Panc1 (cell line): Measurements from ENCODE around the gene WNT5B. TPM values are rescaled to one million over a fixed set of nuclear protein-coding genes. Genes with fewer than 3 reads are reported as not detected.

Source experiments
- ATAC-seq: fragments of 200-7000 bp; cut with Tn5 transposase; 2 replicates; pipeline ENCODE4 v1.9.1; 2020; ENCODE audit warnings: mild to moderate bottlenecking, moderate library complexity
- BruUV-seq: library from RNA; stranded (reverse); fragments of 400-500 nt; replicated peaks from 2 replicates; lab custom pipeline; 2021; lab: Mats Ljungman, UMichigan
- CTCF ChIA-PET: fragments of 300-600 bp; sonication (Branson Sonifier 250); formaldehyde crosslinking; loops from one replicate; lab custom pipeline; 2022; ENCODE audit warnings: antibody characterized with exemption; lab: Charles Lee
- POLR2A ChIA-PET: fragments of 300-600 bp; sonication (Branson Sonifier 250); formaldehyde crosslinking; loops from one replicate; lab custom pipeline; 2022; ENCODE audit warnings: antibody characterized with exemption; lab: Charles Lee
- DNase-seq: peaks from one replicate; pipeline ENCODE4 v3.0.0-alpha.2; 2010; ENCODE audit warnings: low read depth, low spot score
- H3K27ac ChIP-seq: 2 replicates; pipeline ENCODE4 v1.5.1; 2011; ENCODE audit warnings: mild to moderate bottlenecking, low read length, inconsistent platforms
- H3K27me3 ChIP-seq: fragments of 200-500 bp; sonication (Bioruptor generic); 2 replicates; pipeline ENCODE4 v1.6.0; 2014; ENCODE audit warnings: low read length, inconsistent platforms; ENCODE audit not compliant: control insufficient read depth, insufficient read depth
- H3K36me3 ChIP-seq: fragments of 200-500 bp; sonication (Bioruptor generic); 2 replicates; pipeline ENCODE4 v1.5.1; 2014; ENCODE audit warnings: inconsistent platforms, mild to moderate bottlenecking, low read length, moderate library complexity; ENCODE audit not compliant: control insufficient read depth, insufficient read depth
- H3K4me1 ChIP-seq: 2 replicates; pipeline ENCODE4 v1.5.1; 2011; ENCODE audit warnings: inconsistent platforms, mild to moderate bottlenecking, low read length, moderate library complexity; ENCODE audit not compliant: control insufficient read depth, insufficient read depth
- H3K4me3 ChIP-seq, 2 experiments: 2 replicates each; pipeline ENCODE4 v1.5.1; 2011 to 2012; ENCODE audit warnings: low read depth in 2 of 2, low read length in 2 of 2, mild to moderate bottlenecking in 2 of 2, inconsistent platforms in 1 of 2, moderate library complexity in 1 of 2
- H3K9me3 ChIP-seq: fragments of 200-500 bp; sonication (Bioruptor generic); 2 replicates; pipeline ENCODE4 v1.5.1; 2014; ENCODE audit warnings: low read depth, mild to moderate bottlenecking, inconsistent platforms, low read length, moderate library complexity; ENCODE audit not compliant: control insufficient read depth, insufficient read depth
- POLR2AphosphoS5 ChIP-seq: IDR thresholded peaks from 2 replicates; pipeline ENCODE4 v1.6.1; 2012; ENCODE audit warnings: mild to moderate bottlenecking, low read depth, low read length, moderate library complexity
- SIN3A ChIP-seq: IDR thresholded peaks from 2 replicates; pipeline ENCODE4 v1.6.1; 2012; ENCODE audit warnings: low read depth, mild to moderate bottlenecking, low read length, moderate library complexity, borderline replicate concordance; ENCODE audit not compliant: insufficient read depth
- TCF7L2 ChIP-seq: IDR thresholded peaks from 2 replicates; pipeline ENCODE4 v1.6.1; 2011; ENCODE audit warnings: mild to moderate bottlenecking, low read depth, low read length, inconsistent platforms
- in situ Hi-C: cut with HindIII; loops from 2 replicates; pipeline ENCODE4 v1.10.0; 2016; ENCODE audit warnings: low sequenced_read_pairs, low pct_unique_long_range_greater_than_20kb
- intact Hi-C: fragments of 100-400 bp; cut with micrococcal nuclease; formaldehyde crosslinking; loops from one replicate; pipeline ENCODE4 v1.10.0; 2022; ENCODE audit not compliant: unreplicated experiment
- total RNA-seq: library from RNA; stranded (reverse); gene quantifications from one replicate; pipeline ENCODE4 v1.2.1, GENCODE V29; 2021; ENCODE audit not compliant: unreplicated experiment
- TF ChIP-seq, protein P1 (sequence below), 2 experiments: IDR thresholded peaks; 2 replicates each; pipeline ENCODE4 v1.6.1; 2011 to 2012; ENCODE audit warnings: low read depth in 2 of 2, control low read depth in 1 of 2, low read length in 1 of 2, mild to moderate bottlenecking in 1 of 2, moderate library complexity in 1 of 2; ENCODE audit not compliant: insufficient read depth in 1 of 2
- TF ChIP-seq, protein P2 (sequence below): fragments of 450-650 bp; IDR thresholded peaks from 2 replicates; pipeline ENCODE4 v1.5.1; 2017; ENCODE audit warnings: mild to moderate bottlenecking

WNT5B gene
- total RNA-seq, 1 experiment from 2014 or later, result 36.9 TPM

DNA sequence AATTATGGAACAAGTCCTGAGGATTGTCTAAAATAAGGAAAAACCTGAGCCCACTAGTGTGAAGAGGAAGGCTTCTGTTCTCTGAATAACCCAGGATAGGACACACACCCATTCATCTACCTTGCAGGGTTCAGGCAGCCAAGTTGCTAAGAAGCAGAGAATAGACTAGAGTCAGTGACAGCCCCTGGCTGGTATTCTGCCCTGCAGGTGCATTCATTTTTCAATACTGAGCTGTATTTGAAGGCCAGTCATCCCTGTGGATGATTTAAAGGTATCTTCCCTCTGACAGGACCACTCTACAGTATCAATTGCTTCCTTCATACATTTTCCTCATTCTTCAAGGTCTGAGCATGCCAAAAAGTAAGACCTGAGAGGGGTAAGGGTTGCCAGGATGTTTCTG lies 22.9 kb downstream of the WNT5B start:
- CTCF ChIA-PET, result interaction anchor here (2.7 kb wide), 1 partner anchor 139 kb away, joined by 30 read pairs; no protein-coding TSS in a partner anchor
- intact Hi-C loops, result no loop called here

GRCh38 chr12:1655225-1655788 lies 26.3 kb downstream of the WNT5B start:
- CTCF ChIA-PET, result interaction anchor here (0.7 kb wide), 1 partner anchor 137 kb away, joined by 4 read pairs; no protein-coding TSS in a partner anchor
- ATAC-seq, result no peak
- in situ Hi-C loops, result no loop called here

More for the DNA sequence above, 22.9 kb downstream of the WNT5B start:
- DNase-seq (no peak), ATAC-seq (no peak)
- in situ Hi-C loops, result no loop called here
- no peaks in the 10 kb centered on the region for H3K9me3 ChIP-seq
- no peak overlapping the region for H3K4me3 ChIP-seq
- TF ChIP-seq SIN3A (no peak), POLR2AphosphoS5 (no peak), TCF7L2 (no peak)
- TF ChIP-seq, protein P1, sequence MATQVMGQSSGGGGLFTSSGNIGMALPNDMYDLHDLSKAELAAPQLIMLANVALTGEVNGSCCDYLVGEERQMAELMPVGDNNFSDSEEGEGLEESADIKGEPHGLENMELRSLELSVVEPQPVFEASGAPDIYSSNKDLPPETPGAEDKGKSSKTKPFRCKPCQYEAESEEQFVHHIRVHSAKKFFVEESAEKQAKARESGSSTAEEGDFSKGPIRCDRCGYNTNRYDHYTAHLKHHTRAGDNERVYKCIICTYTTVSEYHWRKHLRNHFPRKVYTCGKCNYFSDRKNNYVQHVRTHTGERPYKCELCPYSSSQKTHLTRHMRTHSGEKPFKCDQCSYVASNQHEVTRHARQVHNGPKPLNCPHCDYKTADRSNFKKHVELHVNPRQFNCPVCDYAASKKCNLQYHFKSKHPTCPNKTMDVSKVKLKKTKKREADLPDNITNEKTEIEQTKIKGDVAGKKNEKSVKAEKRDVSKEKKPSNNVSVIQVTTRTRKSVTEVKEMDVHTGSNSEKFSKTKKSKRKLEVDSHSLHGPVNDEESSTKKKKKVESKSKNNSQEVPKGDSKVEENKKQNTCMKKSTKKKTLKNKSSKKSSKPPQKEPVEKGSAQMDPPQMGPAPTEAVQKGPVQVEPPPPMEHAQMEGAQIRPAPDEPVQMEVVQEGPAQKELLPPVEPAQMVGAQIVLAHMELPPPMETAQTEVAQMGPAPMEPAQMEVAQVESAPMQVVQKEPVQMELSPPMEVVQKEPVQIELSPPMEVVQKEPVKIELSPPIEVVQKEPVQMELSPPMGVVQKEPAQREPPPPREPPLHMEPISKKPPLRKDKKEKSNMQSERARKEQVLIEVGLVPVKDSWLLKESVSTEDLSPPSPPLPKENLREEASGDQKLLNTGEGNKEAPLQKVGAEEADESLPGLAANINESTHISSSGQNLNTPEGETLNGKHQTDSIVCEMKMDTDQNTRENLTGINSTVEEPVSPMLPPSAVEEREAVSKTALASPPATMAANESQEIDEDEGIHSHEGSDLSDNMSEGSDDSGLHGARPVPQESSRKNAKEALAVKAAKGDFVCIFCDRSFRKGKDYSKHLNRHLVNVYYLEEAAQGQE (IDR thresholded peaks at IDR 0.05; ENCODE audit: insufficient read depth in 1 of 2, low read depth in 2 of 2, low read length in 1 of 2), result no peak
- TF ChIP-seq, protein P2, sequence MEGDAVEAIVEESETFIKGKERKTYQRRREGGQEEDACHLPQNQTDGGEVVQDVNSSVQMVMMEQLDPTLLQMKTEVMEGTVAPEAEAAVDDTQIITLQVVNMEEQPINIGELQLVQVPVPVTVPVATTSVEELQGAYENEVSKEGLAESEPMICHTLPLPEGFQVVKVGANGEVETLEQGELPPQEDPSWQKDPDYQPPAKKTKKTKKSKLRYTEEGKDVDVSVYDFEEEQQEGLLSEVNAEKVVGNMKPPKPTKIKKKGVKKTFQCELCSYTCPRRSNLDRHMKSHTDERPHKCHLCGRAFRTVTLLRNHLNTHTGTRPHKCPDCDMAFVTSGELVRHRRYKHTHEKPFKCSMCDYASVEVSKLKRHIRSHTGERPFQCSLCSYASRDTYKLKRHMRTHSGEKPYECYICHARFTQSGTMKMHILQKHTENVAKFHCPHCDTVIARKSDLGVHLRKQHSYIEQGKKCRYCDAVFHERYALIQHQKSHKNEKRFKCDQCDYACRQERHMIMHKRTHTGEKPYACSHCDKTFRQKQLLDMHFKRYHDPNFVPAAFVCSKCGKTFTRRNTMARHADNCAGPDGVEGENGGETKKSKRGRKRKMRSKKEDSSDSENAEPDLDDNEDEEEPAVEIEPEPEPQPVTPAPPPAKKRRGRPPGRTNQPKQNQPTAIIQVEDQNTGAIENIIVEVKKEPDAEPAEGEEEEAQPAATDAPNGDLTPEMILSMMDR, result no peak
- no peak overlapping the region for H3K27ac ChIP-seq
- no peaks in the 10 kb centered on the region for H3K27me3 ChIP-seq
- POLR2A ChIA-PET, result no interaction called here
- no TSS peak for BruUV-seq
- no peaks in the 10 kb centered on the region for H3K36me3 ChIP-seq
- H3K4me1 ChIP-seq, result no peaks in the 10 kb centered on the region

More at GRCh38 chr12:1655225-1655788, 26.3 kb downstream of the WNT5B start:
- TF ChIP-seq POLR2AphosphoS5 (no peak), SIN3A (no peak), TCF7L2 (no peak)
- TF ChIP-seq, protein P2, result no peak
- TF ChIP-seq, protein P1 (IDR thresholded peaks at IDR 0.05; ENCODE audit: insufficient read depth in 1 of 2, low read depth in 2 of 2, low read length in 1 of 2), result no peak
- DNase-seq, result no peak
- intact Hi-C loops, result no loop called here
- Histone ChIP-seq H3K36me3 (no peaks in the 10 kb centered on the region), H3K4me3 (no peak overlapping the region), H3K27ac (no peak overlapping the region), H3K4me1 (peaks cover 5% of the 10 kb centered on the region), H3K9me3 (no peaks in the 10 kb centered on the region), H3K27me3 (no peaks in the 10 kb centered on the region)
- BruUV-seq, result no TSS peak
- POLR2A ChIA-PET, result no interaction called here
